ENCODE results near the gene CNOT2.
"Not testable (repeated sequence)": the region's sequence is repeated elsewhere in the genome, so short reads cannot be mapped to it uniquely, and the experiment has no call there.

Gene CNOT2

DNA sequence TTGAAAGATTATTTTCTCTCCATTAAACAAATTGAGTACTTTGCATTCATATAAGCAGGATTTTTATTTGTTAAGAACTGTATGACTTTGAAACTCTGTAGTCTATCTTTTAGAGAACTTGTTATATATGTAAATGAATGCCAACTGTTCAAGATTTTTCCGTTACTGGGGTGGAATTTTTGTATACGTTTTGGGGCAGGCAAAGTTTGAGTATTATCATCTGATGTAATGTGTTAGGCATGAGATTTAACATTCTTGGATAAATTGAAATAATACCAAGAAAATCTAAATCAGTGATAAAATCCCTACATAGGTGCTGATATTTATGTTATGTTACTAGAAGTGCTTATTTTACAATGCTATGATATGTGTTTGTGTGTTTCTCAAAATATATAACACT lies 8.4 kb downstream of the CNOT2 start:
- DNase-seq, result no peak

GRCh38 chr12:70252832-70253231 lies 9.6 kb downstream of the CNOT2 start:
- DNase-seq, result no peak

GRCh38 chr12:70254225-70254624 lies 11.0 kb downstream of the CNOT2 start:
- no peak for DNase-seq

DNA sequence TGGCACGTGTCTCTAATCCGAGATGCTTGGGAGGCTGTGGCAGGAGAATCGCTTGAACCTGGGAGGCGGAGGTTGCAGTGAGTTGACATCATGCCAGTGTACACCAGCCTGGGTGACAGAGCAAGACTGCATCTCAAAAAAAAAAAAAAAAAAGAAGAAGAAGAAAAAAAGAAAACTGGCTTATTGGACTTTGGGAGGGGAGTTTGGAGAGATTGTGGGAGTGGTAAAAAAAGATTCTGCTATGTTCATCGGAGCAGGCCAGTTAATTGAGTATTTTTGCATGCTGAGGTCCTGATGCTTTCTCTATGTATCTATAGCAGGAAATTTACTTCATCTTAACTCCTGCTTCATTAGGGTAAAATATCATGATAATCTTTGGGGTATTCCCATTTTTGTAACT lies 11.6 kb downstream of the CNOT2 start:
- DNase-seq, result no peak

DNA sequence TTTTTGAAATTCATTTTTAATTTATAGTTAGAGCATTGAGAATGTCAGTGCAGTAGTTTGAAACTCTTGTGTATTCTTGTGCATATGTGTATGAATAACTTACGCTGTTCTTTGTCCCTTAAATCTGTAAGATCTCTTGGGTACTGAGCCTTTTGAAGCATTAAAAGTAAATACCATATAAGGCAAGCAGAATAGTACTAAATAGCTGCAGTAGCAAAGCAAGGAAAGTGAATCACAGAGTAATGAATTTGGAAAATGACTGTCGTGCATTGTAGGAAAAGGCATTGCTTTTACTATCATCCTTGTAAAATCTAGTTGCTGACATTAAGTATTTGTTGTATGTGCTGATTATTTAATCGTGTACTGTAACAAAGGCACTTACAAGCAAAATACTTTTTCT lies 12.1 kb downstream of the CNOT2 start:
- DNase-seq, result no peak

DNA sequence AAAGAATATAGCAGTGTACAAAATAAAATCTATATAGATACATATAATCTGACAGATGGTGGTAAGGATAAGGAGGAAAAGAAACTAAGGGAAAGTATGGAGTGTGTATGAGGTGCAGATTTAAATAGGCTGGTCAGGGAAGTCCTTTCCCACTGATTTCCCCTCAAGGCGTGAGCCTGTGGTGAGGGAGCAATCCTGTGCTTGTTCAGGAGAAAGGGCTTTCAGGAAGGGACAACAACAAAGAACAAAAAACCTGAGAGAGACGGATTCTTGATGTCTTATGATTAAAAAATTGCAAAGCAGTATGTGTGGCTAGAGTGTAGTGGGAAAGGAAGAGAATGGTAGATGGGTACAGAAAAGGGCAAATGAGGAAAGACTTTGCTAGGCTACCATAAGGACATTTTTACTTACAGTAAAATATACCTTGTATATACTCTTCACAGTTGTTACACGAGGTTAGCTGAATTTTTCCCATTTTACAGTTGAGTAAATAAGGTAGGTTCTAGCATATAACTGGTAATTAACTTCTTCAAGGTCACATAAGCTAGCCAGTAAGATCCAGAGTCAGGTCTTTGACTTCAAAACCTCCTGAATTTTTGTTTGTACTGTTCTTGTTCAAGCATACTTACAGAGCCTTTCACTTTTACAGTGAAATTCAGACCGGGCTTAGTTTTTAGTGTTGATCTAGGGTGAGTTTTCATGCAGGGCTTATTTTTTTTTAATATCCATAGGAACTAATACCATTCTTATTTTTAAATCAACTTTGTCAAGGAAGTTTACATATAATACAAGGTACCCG lies 15.6 kb downstream of the CNOT2 start:
- DNase-seq, result no peak

DNA sequence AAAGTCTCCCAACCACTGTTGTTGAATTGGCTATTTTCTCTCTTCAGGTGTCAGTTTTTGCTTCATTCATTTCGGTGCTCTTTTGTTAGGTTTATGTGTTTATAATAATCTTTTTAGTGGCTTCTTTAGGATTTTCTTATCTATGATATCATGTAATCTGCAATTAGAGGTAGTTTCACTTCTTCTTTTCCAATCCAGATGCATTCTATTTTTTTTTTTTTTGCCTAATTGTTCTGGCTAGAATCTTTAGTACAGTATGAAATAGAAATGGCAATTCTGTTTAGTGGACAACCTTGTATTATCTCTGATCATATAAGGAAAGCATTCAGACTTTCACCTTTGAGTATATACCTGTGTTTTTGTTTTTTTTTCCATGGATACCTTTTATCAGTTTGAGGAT lies 17.4 kb downstream of the CNOT2 start:
- no peak for DNase-seq

- DNase-seq, result no peak
Measured at GRCh38 chr12:70264067-70264867, 21.0 kb downstream of the CNOT2 start.

- no peak for DNase-seq
Measured at GRCh38 chr12:70265132-70265531, 21.9 kb downstream of the CNOT2 start.

- no peak for DNase-seq
Measured at GRCh38 chr12:70267550-70267949, 24.3 kb downstream of the CNOT2 start.

DNA sequence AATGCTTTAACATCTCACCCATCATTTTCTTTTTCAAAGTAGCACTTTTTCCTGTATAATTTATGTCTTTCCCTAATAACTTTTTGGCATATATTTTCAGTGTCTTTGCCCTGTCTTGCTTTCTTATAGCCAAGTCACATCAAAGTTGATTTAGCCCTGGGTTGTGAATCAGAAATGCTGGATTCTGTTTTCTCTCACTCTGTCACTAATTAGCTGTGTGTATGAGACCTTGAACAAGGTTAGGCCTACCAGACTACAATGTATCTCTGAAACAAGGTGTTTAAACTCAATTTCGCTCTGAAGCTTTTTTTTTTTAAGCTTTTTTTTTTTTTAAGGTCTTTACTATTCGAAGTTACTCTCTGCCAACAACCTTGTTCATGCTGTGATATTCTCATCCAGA lies 25.7 kb downstream of the CNOT2 start:
- DNase-seq, result no peak

- no peak for DNase-seq
Measured at GRCh38 chr12:70270108-70270507, 26.9 kb downstream of the CNOT2 start.

- no peak for DNase-seq
Measured at GRCh38 chr12:70271025-70271424, 27.8 kb downstream of the CNOT2 start.

- DNase-seq, result no peak
Measured at GRCh38 chr12:70272510-70272909, 29.3 kb downstream of the CNOT2 start.

DNA sequence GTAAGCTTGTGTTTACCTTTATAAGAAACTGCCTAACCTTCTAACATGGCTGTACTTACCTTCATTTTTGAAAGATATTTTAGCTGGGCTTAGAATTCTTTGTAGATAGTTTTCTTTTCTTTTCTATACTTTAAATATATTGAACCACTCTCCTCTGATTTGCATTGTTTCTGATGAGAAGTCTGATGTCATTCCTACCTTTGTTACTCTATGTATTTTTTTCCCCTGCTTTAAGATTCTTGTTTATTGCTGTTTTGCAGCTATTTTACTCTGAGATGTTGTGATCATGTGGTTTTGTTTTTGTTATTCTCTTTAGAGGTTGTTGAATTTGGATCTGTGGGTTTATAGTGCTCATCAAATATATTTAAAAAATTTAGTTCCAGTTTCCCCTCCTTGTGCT lies 31.8 kb downstream of the CNOT2 start:
- no peak for DNase-seq

GRCh38 chr12:70277973-70278372 lies 34.7 kb downstream of the CNOT2 start:
- DNase-seq, result no peak

- no peak for DNase-seq
Measured at GRCh38 chr12:70278945-70279344, 35.7 kb downstream of the CNOT2 start.

DNA sequence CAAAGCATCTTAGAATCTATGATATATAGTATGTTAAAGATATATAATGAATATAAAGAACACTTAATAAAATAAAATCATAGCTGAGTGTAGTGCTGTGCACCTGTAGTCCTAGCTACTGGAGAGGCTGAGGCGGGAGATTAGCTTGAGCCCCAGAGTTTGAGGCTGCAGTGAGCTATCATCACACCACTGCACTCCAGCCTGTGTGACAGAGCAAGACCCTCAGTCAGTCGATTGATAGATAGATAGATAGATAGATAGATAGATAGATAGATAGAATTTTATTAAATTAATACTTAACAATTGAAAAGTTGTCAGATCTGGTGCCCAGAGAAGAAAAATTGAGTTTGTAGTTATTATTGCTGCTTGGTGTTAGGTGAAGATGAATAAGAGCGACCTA lies 40.0 kb downstream of the CNOT2 start:
- DNase-seq, result no peak

DNA sequence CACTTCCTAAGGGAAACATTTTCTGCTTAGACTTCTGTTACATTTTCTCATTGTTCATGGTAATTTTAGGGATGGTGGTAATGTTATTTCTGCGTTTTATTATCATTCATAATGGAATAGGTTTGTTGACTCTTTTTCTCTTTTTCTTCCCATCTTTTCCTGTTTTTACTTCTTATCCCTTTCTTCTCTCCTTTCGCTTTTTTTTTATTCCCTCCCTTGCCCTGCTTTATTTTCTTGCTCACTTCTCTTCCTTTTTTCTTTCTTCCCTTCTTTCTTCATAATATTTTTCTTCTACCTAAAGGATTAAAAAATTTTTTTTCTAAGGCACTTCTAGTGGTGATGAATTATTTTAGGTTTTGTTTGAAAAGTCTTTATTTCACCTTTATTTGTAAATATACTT lies 45.6 kb downstream of the CNOT2 start:
- DNase-seq, result no peak

DNA sequence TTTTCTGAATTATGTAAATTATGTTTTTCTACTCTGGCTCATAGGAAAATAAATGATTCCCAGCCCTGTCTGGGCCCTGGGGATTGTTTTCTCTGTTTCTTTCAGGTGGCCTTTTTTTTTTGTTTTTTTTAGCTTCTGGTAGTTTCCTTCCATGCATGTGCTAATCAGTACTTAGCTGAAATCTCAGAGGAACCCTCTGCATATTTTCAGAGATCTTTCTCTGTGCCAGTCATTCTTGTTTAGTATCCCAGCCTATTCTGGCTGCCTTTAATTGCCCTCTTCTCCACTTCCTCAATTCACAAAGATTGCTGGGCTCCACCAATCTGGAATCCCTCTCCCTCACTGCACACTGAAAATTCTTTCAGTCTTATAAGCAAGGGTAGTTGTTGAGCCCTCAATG lies 46.9 kb downstream of the CNOT2 start:
- DNase-seq, result no peak

- DNase-seq, result no peak
Measured at GRCh38 chr12:70292017-70292776, 49.0 kb downstream of the CNOT2 start.

GRCh38 chr12:70304684-70305555 lies 61.7 kb downstream of the CNOT2 start:
- DNase-seq, result not testable (repeated sequence)

GRCh38 chr12:70305794-70306193 lies 62.6 kb downstream of the CNOT2 start:
- DNase-seq, result no peak
